ENCODE measurements around the gene ANKZF1.

ANKZF1 gene

GRCh38 chr2:219285373-219285735 is 55.7 kb downstream of the ANKZF1 start:
- no peak for DNase-seq

GRCh38 chr2:219285894-219286425 is 56.4 kb downstream of the ANKZF1 start:
- DNase-seq, result no peak
